Measurements from ENCODE around the gene NCR3LG1. TPM values are rescaled to one million over a fixed set of nuclear protein-coding genes. Genes with fewer than 3 reads are reported as not detected.

NCR3LG1 gene
- total RNA-seq, 1 experiment from 2014 or later, result 0.03 TPM

GRCh38 chr11:17393472-17393871, 41.9 kb downstream of the NCR3LG1 start:
- DNase-seq, result peak; percentile 38
- Histone ChIP-seq H3K36me3 (replicated peaks; ENCODE audit: control insufficient read depth, insufficient read depth, low read length) (no peaks in the 10 kb centered on the region), H3K27me3 (ENCODE audit: control insufficient read depth, insufficient read depth, low read length) (peaks cover 8% of the 10 kb centered on the region; the same call in 1 of the 2 replicates), H3K4me3 (ENCODE audit: insufficient read depth, low read depth, low read length) (no peak overlapping the region)

GRCh38 chr11:17394743-17395390, 43.3 kb downstream of the NCR3LG1 start:
- Histone ChIP-seq H3K36me3 (replicated peaks; ENCODE audit: control insufficient read depth, insufficient read depth, low read length) (no peaks in the 10 kb centered on the region), H3K27me3 (ENCODE audit: control insufficient read depth, insufficient read depth, low read length) (peaks cover 3% of the 10 kb centered on the region; the same call in 1 of the 2 replicates), H3K4me3 (ENCODE audit: insufficient read depth, low read depth, low read length) (no peak overlapping the region)
- DNase-seq, result peak; percentile 71

GRCh38 chr11:17395554-17395961, 44.0 kb downstream of the NCR3LG1 start:
- Histone ChIP-seq H3K4me3 (ENCODE audit: insufficient read depth, low read depth, low read length) (no peak overlapping the region), H3K36me3 (replicated peaks; ENCODE audit: control insufficient read depth, insufficient read depth, low read length) (no peaks in the 10 kb centered on the region), H3K27me3 (ENCODE audit: control insufficient read depth, insufficient read depth, low read length) (peaks cover 2% of the 10 kb centered on the region; the same call in 1 of the 2 replicates)
- no peak for DNase-seq

GRCh38 chr11:17395978-17396377, 44.4 kb downstream of the NCR3LG1 start:
- peak; percentile 33 for DNase-seq
- H3K27me3 ChIP-seq (ENCODE audit: control insufficient read depth, insufficient read depth, low read length), result no peaks in the 10 kb centered on the region
- H3K4me3 ChIP-seq (ENCODE audit: insufficient read depth, low read depth, low read length), result no peak overlapping the region
- no peaks in the 10 kb centered on the region for H3K36me3 ChIP-seq (replicated peaks; ENCODE audit: control insufficient read depth, insufficient read depth, low read length)

GRCh38 chr11:17396598-17397310, 45.2 kb downstream of the NCR3LG1 start:
- peak; percentile 43 for DNase-seq
- no peaks in the 10 kb centered on the region for H3K36me3 ChIP-seq (replicated peaks; ENCODE audit: control insufficient read depth, insufficient read depth, low read length)
- no peaks in the 10 kb centered on the region for H3K27me3 ChIP-seq (ENCODE audit: control insufficient read depth, insufficient read depth, low read length)
- H3K4me3 ChIP-seq (ENCODE audit: insufficient read depth, low read depth, low read length), result no peak overlapping the region

GRCh38 chr11:17397311-17398002, 45.9 kb downstream of the NCR3LG1 start:
- no peaks in the 10 kb centered on the region for H3K36me3 ChIP-seq (replicated peaks; ENCODE audit: control insufficient read depth, insufficient read depth, low read length)
- no peak overlapping the region for H3K4me3 ChIP-seq (ENCODE audit: insufficient read depth, low read depth, low read length)
- no peaks in the 10 kb centered on the region for H3K27me3 ChIP-seq (ENCODE audit: control insufficient read depth, insufficient read depth, low read length)
- DNase-seq, result no peak

GRCh38 chr11:17399236-17399635, 47.6 kb downstream of the NCR3LG1 start:
- Histone ChIP-seq H3K36me3 (replicated peaks; ENCODE audit: control insufficient read depth, insufficient read depth, low read length) (no peaks in the 10 kb centered on the region), H3K27me3 (ENCODE audit: control insufficient read depth, insufficient read depth, low read length) (no peaks in the 10 kb centered on the region), H3K4me3 (ENCODE audit: insufficient read depth, low read depth, low read length) (no peak overlapping the region)
- DNase-seq, result peak; percentile 7

GRCh38 chr11:17400048-17400775, 48.6 kb downstream of the NCR3LG1 start:
- H3K27me3 ChIP-seq (ENCODE audit: control insufficient read depth, insufficient read depth, low read length), result no peaks in the 10 kb centered on the region
- no peak overlapping the region for H3K4me3 ChIP-seq (ENCODE audit: insufficient read depth, low read depth, low read length)
- H3K36me3 ChIP-seq (replicated peaks; ENCODE audit: control insufficient read depth, insufficient read depth, low read length), result no peaks in the 10 kb centered on the region
- peak; percentile 19 for DNase-seq

- no peak for DNase-seq
- Histone ChIP-seq H3K36me3 (replicated peaks; ENCODE audit: control insufficient read depth, insufficient read depth, low read length) (no peaks in the 10 kb centered on the region), H3K4me3 (ENCODE audit: insufficient read depth, low read depth, low read length) (no peak overlapping the region), H3K27me3 (ENCODE audit: control insufficient read depth, insufficient read depth, low read length) (no peaks in the 10 kb centered on the region)
Observed at GRCh38 chr11:17401316-17401715, 49.7 kb downstream of the NCR3LG1 start.

GRCh38 chr11:17401841-17402240, 50.2 kb downstream of the NCR3LG1 start:
- Histone ChIP-seq H3K27me3 (ENCODE audit: control insufficient read depth, insufficient read depth, low read length) (no peaks in the 10 kb centered on the region), H3K4me3 (ENCODE audit: insufficient read depth, low read depth, low read length) (no peak overlapping the region), H3K36me3 (replicated peaks; ENCODE audit: control insufficient read depth, insufficient read depth, low read length) (no peaks in the 10 kb centered on the region)
- DNase-seq, result no peak

- no peaks in the 10 kb centered on the region for H3K27me3 ChIP-seq (ENCODE audit: control insufficient read depth, insufficient read depth, low read length)
- no peak for DNase-seq
Observed at GRCh38 chr11:17402486-17402885, 50.9 kb downstream of the NCR3LG1 start.

GRCh38 chr11:17403980-17404759, 52.6 kb downstream of the NCR3LG1 start:
- Histone ChIP-seq H3K36me3 (replicated peaks; ENCODE audit: control insufficient read depth, insufficient read depth, low read length) (no peaks in the 10 kb centered on the region), H3K27me3 (ENCODE audit: control insufficient read depth, insufficient read depth, low read length) (no peaks in the 10 kb centered on the region), H3K4me3 (ENCODE audit: insufficient read depth, low read depth, low read length) (no peak overlapping the region)
- DNase-seq, result no peak

More at GRCh38 chr11:17402486-17402885, 50.9 kb downstream of the NCR3LG1 start:
- no peaks in the 10 kb centered on the region for H3K36me3 ChIP-seq (replicated peaks; ENCODE audit: control insufficient read depth, insufficient read depth, low read length)
- H3K4me3 ChIP-seq (ENCODE audit: insufficient read depth, low read depth, low read length), result no peak overlapping the region

GRCh38 chr11:17405232-17406005, 53.8 kb downstream of the NCR3LG1 start:
- DNase-seq, result peak; percentile 76
- Histone ChIP-seq H3K4me3 (ENCODE audit: insufficient read depth, low read depth, low read length) (no peak overlapping the region), H3K27me3 (ENCODE audit: control insufficient read depth, insufficient read depth, low read length) (no peaks in the 10 kb centered on the region), H3K36me3 (replicated peaks; ENCODE audit: control insufficient read depth, insufficient read depth, low read length) (no peaks in the 10 kb centered on the region)
